DND-41 (cell line): ENCODE measurements around the gene KIF5B.

ENCODE experiments used
- CTCF ChIP-seq: IDR thresholded peaks from 2 replicates; pipeline ENCODE4 v1.5.1; 2012; ENCODE audit warnings: borderline replicate concordance, low read length, moderate library complexity, mild to moderate bottlenecking; ENCODE audit not compliant: poor library complexity, severe bottlenecking; ENCODE audit errors: extremely low read depth
- EZH2 ChIP-seq: IDR thresholded peaks from 3 replicates; pipeline ENCODE4 v1.6.1; 2012; ENCODE audit warnings: borderline replicate concordance, low read depth, mild to moderate bottlenecking, moderate library complexity, low read length, inconsistent platforms; ENCODE audit not compliant: severe bottlenecking

- TF ChIP-seq CTCF (no peak), EZH2 (no peak)
Observed at GRCh38 chr10:32000937-32001336, 55.3 kb downstream of the KIF5B start.
